Stimulated activated memory B cell treated with anti-CD40 and anti-IgM and Interleukin-4, amounts not matched to agents 10 μg/mL and 1 μg/mL and 100 μg/mL, for 72 hours (primary cell): ENCODE data around the gene THBS2.
"Not testable (repeated sequence)": the region's sequence is repeated elsewhere in the genome, so short reads cannot be mapped to it uniquely, and the experiment has no call there.

Source experiments
- ATAC-seq: fragments of 150-1000 bp; cut with Tn5 transposase; 2 replicates; pipeline ENCODE4 v1.10.0; 2021
- H3K27ac Mint-ChIP-seq: one replicate; pipeline ENCODE4 v1.8.0; 2022; ENCODE audit warnings: mild to moderate bottlenecking, mixed read lengths
- H3K27me3 Mint-ChIP-seq: one replicate; pipeline ENCODE4 v1.8.0; 2022; ENCODE audit warnings: mixed read lengths
- H3K36me3 Mint-ChIP-seq: one replicate; pipeline ENCODE4 v1.8.0; 2022; ENCODE audit warnings: mixed read lengths
- H3K4me1 Mint-ChIP-seq: one replicate; pipeline ENCODE4 v1.8.0; 2022; ENCODE audit warnings: mixed read lengths
- H3K4me3 Mint-ChIP-seq: one replicate; pipeline ENCODE4 v1.8.0; 2022; ENCODE audit warnings: mild to moderate bottlenecking, moderate library complexity, mixed read lengths
- H3K9me3 Mint-ChIP-seq: one replicate; pipeline ENCODE4 v1.8.0; 2022; ENCODE audit warnings: mixed read lengths

THBS2 gene

DNA sequence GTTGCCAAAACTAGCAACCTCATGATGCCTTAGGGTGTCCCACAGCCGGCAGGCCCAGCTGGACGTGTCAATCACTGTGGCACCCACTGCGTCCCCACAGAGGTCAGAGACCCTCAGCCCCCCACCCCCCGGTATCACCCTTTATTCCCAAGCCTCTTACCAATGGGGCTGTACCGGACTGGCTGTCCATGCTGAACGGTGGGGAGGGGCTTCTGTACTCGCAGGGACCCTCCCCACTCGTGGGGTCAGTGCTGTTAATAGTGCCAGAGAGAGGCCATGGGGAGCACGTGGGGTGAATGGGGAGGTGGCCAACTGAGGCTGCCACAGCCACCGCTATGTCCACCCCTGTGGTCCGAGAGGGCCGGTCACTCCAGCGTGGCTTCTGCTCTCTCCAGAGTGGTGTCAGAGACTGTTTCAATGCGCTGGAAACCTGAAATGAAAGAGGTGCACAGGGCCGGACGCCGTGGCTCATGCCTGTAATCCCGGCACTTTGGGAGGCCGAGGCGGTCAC is 68.6 kb downstream of the THBS2 start:
- Mint-ChIP-seq H3K36me3 (no peaks in the 10 kb centered on the region), H3K27ac (no peak overlapping the region), H3K4me1 (no peaks in the 10 kb centered on the region), H3K9me3 (no peaks in the 10 kb centered on the region), H3K4me3 (no peak overlapping the region), H3K27me3 (peaks cover 10% of the 10 kb centered on the region)
- no peak for ATAC-seq

DNA sequence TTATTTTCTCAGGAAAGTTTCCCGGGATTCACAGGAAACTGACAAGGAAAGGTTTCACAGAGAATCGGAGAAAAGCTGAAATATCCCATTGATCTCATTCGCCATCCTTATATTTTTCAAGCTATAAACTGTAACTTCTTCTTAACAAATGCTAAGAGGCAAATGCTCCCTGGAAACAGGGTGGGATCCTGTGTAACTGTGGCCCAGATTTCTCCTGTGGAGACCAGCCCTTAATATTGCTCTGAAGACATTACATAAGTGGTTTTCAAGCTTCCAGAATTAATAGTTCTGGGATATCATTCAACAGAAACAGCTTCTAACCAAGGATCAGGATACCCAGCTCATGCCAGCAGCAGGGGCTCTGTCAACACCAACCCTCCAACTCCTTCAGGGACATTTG is 69.2 kb downstream of the THBS2 start:
- Mint-ChIP-seq H3K27ac (no peak overlapping the region), H3K36me3 (no peaks in the 10 kb centered on the region), H3K9me3 (no peaks in the 10 kb centered on the region), H3K27me3 (peaks cover 16% of the 10 kb centered on the region), H3K4me3 (no peak overlapping the region), H3K4me1 (no peaks in the 10 kb centered on the region)
- ATAC-seq, result no peak

DNA sequence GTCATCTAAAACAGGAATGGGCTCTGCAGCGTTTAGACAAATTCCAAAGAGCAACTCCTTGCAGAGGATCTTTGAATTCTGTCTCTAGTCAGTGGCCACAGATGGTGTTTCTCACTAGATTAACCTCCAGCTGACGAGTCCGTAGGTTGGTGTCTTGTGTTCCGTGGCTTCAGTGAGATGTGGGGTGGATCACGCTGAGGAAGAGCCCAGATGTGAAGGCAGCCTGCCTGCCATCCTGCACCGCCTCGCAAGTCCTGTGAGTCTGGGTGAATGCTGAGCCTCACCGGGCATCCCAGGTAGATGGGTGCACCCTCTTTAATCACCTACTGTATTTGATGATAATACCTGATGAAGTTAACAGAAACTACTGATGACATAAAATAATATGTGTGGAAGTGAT is 70.4 kb downstream of the THBS2 start:
- no peaks in the 10 kb centered on the region for H3K36me3 Mint-ChIP-seq
- H3K9me3 Mint-ChIP-seq, result no peaks in the 10 kb centered on the region
- no peak overlapping the region for H3K27ac Mint-ChIP-seq
- peaks cover 25% of the 10 kb centered on the region for H3K27me3 Mint-ChIP-seq
- ATAC-seq, result no peak
- H3K4me1 Mint-ChIP-seq, result no peaks in the 10 kb centered on the region
- H3K4me3 Mint-ChIP-seq, result no peak overlapping the region

DNA sequence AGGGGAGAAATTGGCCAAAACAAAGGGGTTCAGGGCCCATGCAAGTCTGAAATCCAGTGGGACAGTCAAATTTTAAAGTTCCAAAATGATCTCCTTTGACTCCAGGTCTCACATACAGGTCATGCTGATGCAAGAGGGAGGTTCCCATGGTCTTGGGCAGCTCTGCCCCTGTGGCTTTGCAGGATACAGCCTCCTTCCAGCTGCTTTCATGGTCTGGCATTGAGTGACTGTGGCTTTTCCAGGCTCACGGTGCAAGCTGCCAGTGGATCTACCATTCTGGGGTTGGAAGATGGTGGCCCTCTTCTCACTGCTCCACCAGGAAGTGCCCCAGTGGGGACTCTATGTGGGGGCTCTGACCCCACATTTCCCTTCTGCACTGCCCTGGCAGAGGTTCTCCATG is 73.8 kb downstream of the THBS2 start:
- H3K4me3 Mint-ChIP-seq, H3K4me1 Mint-ChIP-seq, H3K27ac Mint-ChIP-seq, H3K36me3 Mint-ChIP-seq, H3K9me3 Mint-ChIP-seq, ATAC-seq: not testable (repeated sequence)
- peaks cover 37% of the 10 kb centered on the region for H3K27me3 Mint-ChIP-seq

DNA sequence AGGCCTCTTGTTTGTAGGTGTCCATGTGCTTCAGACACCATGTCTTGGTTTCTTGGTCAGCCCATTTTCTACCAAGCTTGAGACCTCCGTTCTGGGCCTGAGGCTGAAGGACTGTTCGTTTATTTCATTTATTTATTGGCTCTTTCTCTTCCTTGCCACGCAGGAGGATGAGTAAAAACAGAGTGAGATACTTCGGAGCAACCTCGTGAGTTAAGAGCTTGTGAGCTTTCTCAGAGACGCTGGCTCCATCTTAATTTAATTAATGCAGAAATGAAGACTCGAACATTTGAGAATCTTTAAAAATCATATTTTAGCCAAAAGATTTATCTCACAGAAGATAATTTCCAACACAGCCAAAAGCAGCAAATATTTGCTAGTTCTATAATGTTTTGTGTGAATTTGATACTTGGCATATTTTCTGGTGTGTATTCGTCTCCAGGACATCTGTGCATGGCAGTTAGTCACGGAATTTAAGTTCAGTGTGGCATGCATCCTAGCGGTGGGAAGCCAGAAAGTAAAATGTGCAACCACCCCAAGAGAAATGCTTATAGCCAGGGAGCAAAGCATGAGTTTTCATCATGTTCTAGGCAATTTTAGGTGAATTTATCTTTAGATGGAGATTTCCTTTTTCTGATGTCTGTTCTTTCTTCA is 76.0 kb downstream of the THBS2 start:
- no peaks in the 10 kb centered on the region for H3K36me3 Mint-ChIP-seq
- H3K4me3 Mint-ChIP-seq, result no peak overlapping the region
- peaks cover 40% of the 10 kb centered on the region for H3K27me3 Mint-ChIP-seq
- H3K27ac Mint-ChIP-seq, result no peak overlapping the region
- no peak for ATAC-seq
- no peaks in the 10 kb centered on the region for H3K4me1 Mint-ChIP-seq
- no peaks in the 10 kb centered on the region for H3K9me3 Mint-ChIP-seq

DNA sequence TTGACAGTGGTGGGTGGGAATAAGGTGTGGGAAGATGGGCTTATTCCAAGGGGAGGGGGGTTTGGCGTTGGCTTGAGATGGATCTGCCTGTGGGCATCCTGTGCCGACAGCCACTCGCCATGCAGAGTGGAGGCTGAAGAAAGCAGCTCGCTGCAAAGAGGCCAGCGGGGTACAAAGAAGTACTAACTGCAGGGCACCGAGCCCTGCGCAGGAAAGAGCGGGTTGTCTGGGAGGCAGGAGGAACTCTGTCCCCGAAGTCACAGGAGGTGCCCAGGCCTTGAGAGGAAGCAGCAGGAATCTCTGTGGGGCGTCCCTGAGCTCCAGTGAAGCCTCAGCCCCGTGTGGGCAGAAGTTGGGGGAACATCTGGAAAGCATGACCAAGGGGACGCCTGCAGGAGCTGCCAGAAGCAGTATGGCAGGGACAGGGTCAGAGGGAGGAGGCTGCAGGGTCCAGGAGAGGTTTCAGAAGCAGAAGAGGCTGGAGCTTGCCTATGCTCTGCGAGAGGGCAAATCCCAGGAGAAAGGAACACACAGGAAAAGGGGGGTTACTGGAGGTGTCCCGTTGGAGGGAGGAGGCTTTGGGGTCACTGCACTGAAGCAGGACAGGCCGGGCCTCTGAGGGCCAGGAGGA is 77.2 kb downstream of the THBS2 start:
- Mint-ChIP-seq H3K36me3 (no peaks in the 10 kb centered on the region), H3K4me3 (no peak overlapping the region), H3K9me3 (no peaks in the 10 kb centered on the region), H3K4me1 (no peaks in the 10 kb centered on the region), H3K27me3 (peaks cover 40% of the 10 kb centered on the region), H3K27ac (no peak overlapping the region)
- ATAC-seq, result no peak

DNA sequence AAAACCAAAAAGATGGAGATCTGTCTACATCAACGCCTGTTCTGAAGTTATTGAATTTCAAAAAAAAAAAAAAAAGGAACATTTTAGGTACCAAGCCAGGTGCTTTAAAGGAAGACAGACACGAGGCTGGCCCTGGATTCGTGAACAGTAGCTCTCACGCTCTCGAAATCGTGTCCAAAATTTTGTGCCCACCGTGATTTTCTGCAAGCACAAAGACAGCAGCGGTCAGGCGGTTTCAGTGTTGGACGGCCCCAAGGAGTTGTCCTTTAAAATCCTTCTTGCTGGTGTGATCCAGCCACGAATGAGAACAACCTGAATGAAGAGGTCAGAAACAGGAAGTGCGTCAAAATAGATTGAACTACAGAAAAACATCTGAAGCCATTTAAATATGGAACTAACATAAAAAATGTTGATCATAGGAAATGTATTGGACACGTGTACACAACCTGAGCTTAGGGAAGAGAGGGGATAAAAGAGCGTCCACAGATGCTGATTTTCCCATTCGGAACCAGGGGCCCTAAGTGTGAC is 78.2 kb downstream of the THBS2 start:
- ATAC-seq, result no peak
- Mint-ChIP-seq H3K27me3 (peaks cover 40% of the 10 kb centered on the region), H3K27ac (no peak overlapping the region), H3K9me3 (no peaks in the 10 kb centered on the region), H3K4me3 (no peak overlapping the region), H3K36me3 (no peaks in the 10 kb centered on the region), H3K4me1 (no peaks in the 10 kb centered on the region)

DNA sequence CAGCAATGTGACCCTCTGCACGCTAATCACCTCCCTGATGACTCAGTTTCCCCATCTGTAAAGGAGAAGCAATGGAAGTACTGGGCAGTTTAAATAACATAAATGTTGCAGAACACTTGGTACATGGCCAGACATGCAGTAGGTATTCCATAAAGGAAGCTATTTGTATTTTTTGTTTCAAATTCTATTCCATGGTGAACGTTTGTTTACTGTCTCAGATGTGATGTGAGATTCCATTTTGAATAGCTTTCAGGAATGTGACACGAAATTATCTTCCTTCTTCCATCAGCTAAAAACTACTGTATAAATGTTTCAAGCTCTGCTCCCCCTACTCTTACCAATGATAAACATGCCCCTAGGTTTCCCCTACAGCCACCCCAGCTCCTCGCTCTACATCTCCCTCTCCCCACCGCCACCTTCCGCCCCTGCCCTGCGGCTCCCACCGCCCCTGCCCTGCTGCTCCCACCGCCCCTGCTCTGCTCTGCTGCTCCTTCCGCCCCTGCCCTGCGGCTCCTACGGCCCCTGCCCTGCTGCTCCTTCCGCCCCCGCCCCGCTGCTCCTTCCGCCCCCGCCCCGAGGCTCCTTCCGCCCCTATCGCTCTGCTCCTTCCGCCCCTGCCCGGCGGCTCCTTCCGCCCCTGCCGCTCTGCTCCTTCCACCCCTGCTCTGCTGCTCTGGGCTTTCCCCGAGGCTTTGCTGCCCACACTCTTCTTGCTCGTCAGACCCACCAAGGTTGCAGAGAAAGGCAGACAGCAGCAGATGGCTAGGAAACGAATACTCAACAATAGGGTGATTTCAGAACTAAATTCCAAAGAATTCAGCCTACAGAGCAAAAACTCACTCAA is 78.9 kb downstream of the THBS2 start:
- no peaks in the 10 kb centered on the region for H3K36me3 Mint-ChIP-seq
- H3K27me3 Mint-ChIP-seq, result peaks cover 35% of the 10 kb centered on the region
- H3K4me3 Mint-ChIP-seq, result no peak overlapping the region
- H3K27ac Mint-ChIP-seq, result no peak overlapping the region
- ATAC-seq, result peak; percentile 45
- no peaks in the 10 kb centered on the region for H3K4me1 Mint-ChIP-seq
- H3K9me3 Mint-ChIP-seq, result no peaks in the 10 kb centered on the region

DNA sequence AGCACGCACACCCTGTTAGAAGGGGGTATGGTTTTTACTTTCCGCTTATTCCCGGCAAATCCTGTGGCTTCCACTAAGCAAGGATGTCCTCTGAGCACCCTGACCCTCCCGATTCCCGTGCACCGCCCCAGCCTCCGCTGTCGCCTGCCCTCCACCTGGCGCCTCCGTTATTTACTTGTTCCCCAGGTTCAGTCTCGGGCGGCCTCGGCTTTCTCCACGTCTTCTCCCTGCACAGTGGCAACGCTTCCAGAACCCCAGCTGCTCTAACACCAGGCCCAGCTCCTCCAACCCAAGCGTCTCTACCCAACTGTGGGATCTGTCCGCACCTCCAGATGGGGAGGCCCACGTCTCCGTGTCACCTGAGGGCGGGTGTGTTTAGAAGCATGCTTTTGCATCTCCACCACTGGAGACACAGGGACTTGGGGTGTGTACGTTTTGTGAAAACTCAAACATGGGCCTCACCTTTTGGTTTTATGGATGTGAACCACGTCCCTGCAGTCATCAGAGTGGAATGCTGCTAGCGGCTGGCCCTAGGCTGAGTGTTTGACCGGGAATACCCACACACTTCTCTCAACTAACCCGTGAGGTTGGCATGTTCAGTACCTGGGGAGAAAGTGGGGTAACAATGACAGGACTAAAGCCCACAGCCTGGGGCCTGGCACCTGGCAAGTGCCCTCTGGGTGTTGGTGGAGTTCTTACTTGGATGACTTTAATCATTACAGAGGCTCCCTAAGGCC is 79.9 kb downstream of the THBS2 start:
- Mint-ChIP-seq H3K4me1 (no peaks in the 10 kb centered on the region), H3K27me3 (peaks cover 27% of the 10 kb centered on the region), H3K27ac (no peak overlapping the region), H3K4me3 (no peak overlapping the region), H3K36me3 (no peaks in the 10 kb centered on the region), H3K9me3 (no peaks in the 10 kb centered on the region)
- ATAC-seq, result peak; percentile 31

DNA sequence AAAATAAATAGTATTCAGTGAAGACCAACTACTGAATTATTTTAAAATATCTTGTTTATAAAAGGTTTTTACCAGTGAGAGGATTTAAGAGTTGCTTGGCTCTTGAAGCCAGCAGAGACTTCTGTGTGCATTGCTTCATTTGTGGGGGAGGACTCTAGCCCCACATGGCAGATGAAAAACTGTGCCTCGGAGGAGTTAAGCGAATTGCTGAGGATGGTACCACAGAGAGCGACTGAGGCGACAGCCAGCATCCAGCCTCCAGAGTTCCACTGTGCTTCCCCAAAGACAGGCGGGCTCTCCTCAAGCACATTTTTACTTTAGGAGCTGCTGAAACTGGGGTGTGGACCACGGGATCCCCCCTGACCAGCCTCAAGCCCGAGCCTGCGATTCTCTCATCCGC is 80.7 kb downstream of the THBS2 start:
- Mint-ChIP-seq H3K4me1 (no peaks in the 10 kb centered on the region), H3K4me3 (no peak overlapping the region), H3K27ac (no peak overlapping the region), H3K27me3 (peaks cover 23% of the 10 kb centered on the region), H3K36me3 (no peaks in the 10 kb centered on the region), H3K9me3 (no peaks in the 10 kb centered on the region)
- no peak for ATAC-seq

DNA sequence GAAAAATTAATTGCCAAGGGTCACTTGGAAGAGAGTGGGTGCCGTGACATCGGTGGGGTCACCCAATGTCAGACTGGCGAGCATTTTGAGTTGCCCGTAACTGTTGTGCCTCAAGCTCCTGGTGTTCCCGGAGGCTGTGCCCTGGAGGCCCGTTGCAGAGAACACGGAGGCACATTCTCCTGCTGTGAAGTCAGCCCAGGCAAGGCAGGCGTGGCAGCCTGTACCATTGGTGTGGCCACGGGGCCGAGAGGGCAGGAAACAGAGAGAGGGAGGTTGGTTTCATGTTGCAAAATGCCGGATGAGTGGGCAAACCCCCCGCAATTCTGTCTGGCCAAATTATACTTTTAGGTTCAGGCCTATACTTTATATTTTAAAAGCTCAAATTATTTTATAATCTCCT is 81.2 kb downstream of the THBS2 start:
- Mint-ChIP-seq H3K4me3 (no peak overlapping the region), H3K4me1 (no peaks in the 10 kb centered on the region), H3K27ac (no peak overlapping the region), H3K9me3 (no peaks in the 10 kb centered on the region), H3K36me3 (no peaks in the 10 kb centered on the region), H3K27me3 (peaks cover 23% of the 10 kb centered on the region)
- ATAC-seq, result no peak

DNA sequence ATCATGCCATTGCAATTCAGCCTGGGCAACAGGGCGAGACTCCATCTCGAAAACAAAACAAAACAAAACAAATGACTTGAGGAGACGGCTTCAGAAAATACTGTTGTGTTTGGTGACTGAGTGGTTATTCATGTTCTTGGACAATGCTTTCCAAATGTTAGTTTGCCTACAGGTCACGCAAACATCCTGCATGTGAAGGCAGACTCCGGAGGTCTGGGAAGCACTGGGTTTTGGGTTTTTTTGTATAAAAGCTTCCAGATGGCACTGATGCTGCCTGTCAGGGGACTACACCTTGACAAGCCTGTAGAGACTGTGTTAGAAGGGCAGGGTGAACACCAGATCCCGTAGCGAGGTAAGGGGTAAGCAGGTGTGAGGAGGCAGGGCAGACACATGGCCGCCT is 81.7 kb downstream of the THBS2 start:
- Mint-ChIP-seq H3K27ac (no peak overlapping the region), H3K9me3 (no peaks in the 10 kb centered on the region), H3K4me3 (no peak overlapping the region), H3K4me1 (no peaks in the 10 kb centered on the region), H3K27me3 (peaks cover 22% of the 10 kb centered on the region), H3K36me3 (no peaks in the 10 kb centered on the region)
- no peak for ATAC-seq

DNA sequence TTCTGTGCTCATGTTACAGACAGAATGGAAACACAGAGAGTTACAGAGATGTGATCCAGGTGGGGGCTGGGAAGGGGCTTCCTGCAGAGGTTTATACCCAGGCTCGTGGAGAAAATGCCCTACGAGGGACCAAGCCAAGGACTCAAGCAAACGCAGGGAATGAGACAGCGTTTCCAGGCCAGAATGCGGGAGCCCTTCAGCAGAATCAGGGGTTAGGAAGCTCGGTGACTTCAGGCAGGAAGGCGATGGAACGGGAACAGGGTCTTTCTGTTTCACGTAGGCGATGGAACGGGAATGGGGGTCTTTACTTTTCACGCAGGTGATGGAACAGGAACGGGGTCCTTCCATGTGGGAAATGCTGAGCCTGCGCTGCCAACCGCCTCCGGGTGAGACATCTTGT is 82.6 kb downstream of the THBS2 start:
- no peaks in the 10 kb centered on the region for H3K36me3 Mint-ChIP-seq
- no peak for ATAC-seq

DNA sequence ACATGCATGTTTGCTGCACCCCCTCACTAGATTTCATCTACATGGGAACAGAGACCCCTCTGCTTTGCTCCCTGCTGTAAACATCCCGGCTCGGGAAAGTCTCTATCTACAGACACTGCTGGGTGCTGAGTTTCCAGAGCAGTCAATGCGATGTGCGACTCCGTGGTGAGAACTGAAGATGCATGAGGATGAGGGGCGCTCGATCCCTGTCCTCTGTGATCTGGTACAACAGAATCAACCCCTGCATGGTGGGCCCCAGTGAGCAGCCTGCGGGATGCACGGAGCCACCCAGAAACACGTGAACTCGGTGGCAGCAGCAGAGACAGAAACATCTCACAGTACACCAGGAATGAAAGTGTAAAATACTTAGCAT is 83.1 kb downstream of the THBS2 start:
- H3K4me3 Mint-ChIP-seq, result no peak overlapping the region
- ATAC-seq, result no peak
- no peaks in the 10 kb centered on the region for H3K4me1 Mint-ChIP-seq
- H3K9me3 Mint-ChIP-seq, result no peaks in the 10 kb centered on the region
- H3K27me3 Mint-ChIP-seq, result peaks cover 17% of the 10 kb centered on the region
- no peak overlapping the region for H3K27ac Mint-ChIP-seq
- no peaks in the 10 kb centered on the region for H3K36me3 Mint-ChIP-seq

More for the DNA sequence above, 82.6 kb downstream of the THBS2 start:
- H3K4me3 Mint-ChIP-seq, result no peak overlapping the region
- peaks cover 20% of the 10 kb centered on the region for H3K27me3 Mint-ChIP-seq
- H3K4me1 Mint-ChIP-seq, result no peaks in the 10 kb centered on the region
- H3K9me3 Mint-ChIP-seq, result no peaks in the 10 kb centered on the region
- no peak overlapping the region for H3K27ac Mint-ChIP-seq
